Tibial nerve (tissue), 3 donors: Measurements from ENCODE around the gene FGF18.
A peak's percentile ranks its signal among the peaks of the same experiment; 100 is the strongest.

Source experiments
- POLR2A ChIP-seq, 2 donors: fragments of 450-650 bp; IDR thresholded peaks; one replicate each; pipeline ENCODE4 v1.6.1; 2017; ENCODE audit warnings: antibody characterized with exemption in 2 of 2, mild to moderate bottlenecking in 2 of 2, moderate library complexity in 2 of 2
- TF ChIP-seq, protein P1 (sequence below), 5 experiments: fragments of 200-600 bp in 3 of 5; fragments of 450-650 bp in 2 of 5; sonication (generic) in 3 of 5; IDR thresholded peaks; one replicate each; pipeline ENCODE4 v1.5.1; 2016 to 2019; ENCODE audit warnings: antibody characterized with exemption in 5 of 5, mild to moderate bottlenecking in 3 of 5, moderate library complexity in 2 of 5

GRCh38 chr5:171484460-171484899 lies 65.0 kb downstream of the FGF18 start:
- TF ChIP-seq, protein P1, sequence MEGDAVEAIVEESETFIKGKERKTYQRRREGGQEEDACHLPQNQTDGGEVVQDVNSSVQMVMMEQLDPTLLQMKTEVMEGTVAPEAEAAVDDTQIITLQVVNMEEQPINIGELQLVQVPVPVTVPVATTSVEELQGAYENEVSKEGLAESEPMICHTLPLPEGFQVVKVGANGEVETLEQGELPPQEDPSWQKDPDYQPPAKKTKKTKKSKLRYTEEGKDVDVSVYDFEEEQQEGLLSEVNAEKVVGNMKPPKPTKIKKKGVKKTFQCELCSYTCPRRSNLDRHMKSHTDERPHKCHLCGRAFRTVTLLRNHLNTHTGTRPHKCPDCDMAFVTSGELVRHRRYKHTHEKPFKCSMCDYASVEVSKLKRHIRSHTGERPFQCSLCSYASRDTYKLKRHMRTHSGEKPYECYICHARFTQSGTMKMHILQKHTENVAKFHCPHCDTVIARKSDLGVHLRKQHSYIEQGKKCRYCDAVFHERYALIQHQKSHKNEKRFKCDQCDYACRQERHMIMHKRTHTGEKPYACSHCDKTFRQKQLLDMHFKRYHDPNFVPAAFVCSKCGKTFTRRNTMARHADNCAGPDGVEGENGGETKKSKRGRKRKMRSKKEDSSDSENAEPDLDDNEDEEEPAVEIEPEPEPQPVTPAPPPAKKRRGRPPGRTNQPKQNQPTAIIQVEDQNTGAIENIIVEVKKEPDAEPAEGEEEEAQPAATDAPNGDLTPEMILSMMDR (IDR thresholded peaks at IDR 0.05): peak; percentile 35 to 78 (median 47)
- TF ChIP-seq POLR2A (IDR thresholded peaks at IDR 0.05): no peak
